HepG2 (cell line): ENCODE data around the gene NPHS1. TPM values are rescaled to one million over a fixed set of nuclear protein-coding genes. Genes with fewer than 3 reads are reported as not detected.

Experiments used
- HOXD1 ChIP-seq: sonication (generic); formaldehyde crosslinking; IDR thresholded peaks from 2 replicates; pipeline ENCODE4 v1.5.0; 2020; ENCODE audit warnings: missing genetic modification reagents
- KMT2B ChIP-seq: IDR thresholded peaks from 2 replicates; pipeline ENCODE4 v1.6.1; 2016; ENCODE audit warnings: missing genetic modification reagents, missing compliant biosample characterization
- LCORL ChIP-seq, 2 experiments: fragments of 450-650 bp in 1 of 2; sonication (generic) in 1 of 2; formaldehyde crosslinking in 1 of 2; IDR thresholded peaks; 2 replicates each; pipeline versions ENCODE4 v1.5.0 to v1.6.1; 2017 to 2020; ENCODE audit warnings: antibody characterized with exemption in 1 of 2, missing genetic modification reagents in 1 of 2
- MAZ ChIP-seq, 2 experiments: sonication (generic) in 1 of 2; formaldehyde crosslinking in 1 of 2; IDR thresholded peaks; 2 replicates each; pipeline versions ENCODE4 v1.5.0 to v1.6.1; 2012 to 2020; ENCODE audit warnings: low read depth in 2 of 2, mild to moderate bottlenecking in 2 of 2, borderline replicate concordance in 1 of 2, improper control_type of control experiment in 1 of 2, low read length in 1 of 2, missing genetic modification reagents in 1 of 2, moderate library complexity in 1 of 2
- NFYB ChIP-seq: sonication (generic); formaldehyde crosslinking; IDR thresholded peaks from 2 replicates; pipeline ENCODE4 v1.4.0; 2020; ENCODE audit warnings: missing genetic modification reagents
- NFYC ChIP-seq: IDR thresholded peaks from 2 replicates; pipeline ENCODE4 v1.6.1; 2016; ENCODE audit warnings: missing genetic modification reagents, missing compliant biosample characterization
- POLR2G ChIP-seq: fragments of 200-400 bp; formaldehyde crosslinking; IDR thresholded peaks from 2 replicates; pipeline ENCODE4 v1.6.1; 2018; ENCODE audit warnings: mild to moderate bottlenecking, low read depth, low read length, moderate library complexity
- SP5 ChIP-seq: IDR thresholded peaks from 2 replicates; pipeline ENCODE4 v1.6.1; 2016; ENCODE audit warnings: low read depth, borderline replicate concordance
- TBX2 ChIP-seq: sonication (generic); formaldehyde crosslinking; IDR thresholded peaks from 2 replicates; pipeline ENCODE4 v1.5.0; 2020; ENCODE audit warnings: missing genetic modification reagents, mild to moderate bottlenecking, borderline replicate concordance
- XRCC5 ChIP-seq: fragments of 200-400 bp; formaldehyde crosslinking; optimal IDR thresholded peaks from 2 replicates; pipeline ENCODE3; 2017; ENCODE audit warnings: mild to moderate bottlenecking, low read length
- ZFAT ChIP-seq: sonication (generic); formaldehyde crosslinking; conservative IDR thresholded peaks from 2 replicates; pipeline ENCODE4 v1.8.1; 2023; ENCODE audit warnings: missing genetic modification reagents, inconsistent platforms
- ZFP36L2 ChIP-seq: sonication (generic); formaldehyde crosslinking; IDR thresholded peaks from 2 replicates; pipeline ENCODE4 v1.4.0; 2020; ENCODE audit warnings: missing genetic modification reagents
- ZNF124 ChIP-seq: sonication (generic); formaldehyde crosslinking; IDR thresholded peaks from 2 replicates; pipeline ENCODE4 v1.4.0; 2020; ENCODE audit warnings: missing genetic modification reagents
- ZNF17 ChIP-seq: sonication (generic); formaldehyde crosslinking; IDR thresholded peaks from 2 replicates; pipeline ENCODE4 v1.5.0; 2020; ENCODE audit warnings: mild to moderate bottlenecking, missing genetic modification reagents
- ZNF382 ChIP-seq: sonication (generic); formaldehyde crosslinking; IDR thresholded peaks from 2 replicates; pipeline ENCODE4 v1.5.0; 2020; ENCODE audit warnings: missing genetic modification reagents, mild to moderate bottlenecking, borderline replicate concordance
- ZNF432 ChIP-seq: sonication (generic); formaldehyde crosslinking; IDR thresholded peaks from 2 replicates; pipeline ENCODE4 v1.5.0; 2020; ENCODE audit warnings: missing genetic modification reagents, mild to moderate bottlenecking, borderline replicate concordance
- ZNF773 ChIP-seq: sonication (generic); formaldehyde crosslinking; IDR thresholded peaks from 2 replicates; pipeline ENCODE4 v1.4.0; 2020; ENCODE audit warnings: missing genetic modification reagents, borderline replicate concordance
- ZNF839 ChIP-seq: sonication (generic); formaldehyde crosslinking; IDR thresholded peaks from 2 replicates; pipeline ENCODE4 v1.4.0; 2020; ENCODE audit warnings: missing genetic modification reagents, mild to moderate bottlenecking, borderline replicate concordance
- ZNF891 ChIP-seq: sonication (generic); formaldehyde crosslinking; IDR thresholded peaks from 2 replicates; pipeline ENCODE4 v1.5.0; 2020; ENCODE audit warnings: mild to moderate bottlenecking, missing genetic modification reagents
- polyA plus RNA-seq, 8 experiments: library from polyadenylated mRNA; depleted of rRNA in 3 of 8; stranded (reverse) in 7 of 8; unstranded in 1 of 8; fragments of >200 nt; fragmentation: Illumina TruSeq in 4 of 8; extraction: Trizol in 4 of 8; gene quantifications; 2 replicates each; pipeline versions ENCODE4 v1.2.1 to v1.2.3, GENCODE V29; 2011 to 2016; ENCODE audit warnings: low read depth in 4 of 8, missing spikeins in 1 of 8, mixed read lengths in 1 of 8; ENCODE audit not compliant: insufficient read depth in 1 of 8
- total RNA-seq, 5 experiments: library from RNA; depleted of rRNA; stranded (reverse); fragments of >200 nt; fragmentation: Illumina TruSeq; extraction: Trizol; gene quantifications; 2 replicates each; pipeline ENCODE4 v1.2.3, GENCODE V29; 2016; ENCODE audit warnings: low read depth in 1 of 5
- TF ChIP-seq, protein P1 (sequence below): IDR thresholded peaks from 2 replicates; pipeline ENCODE4 v1.6.1; 2016; ENCODE audit warnings: missing compliant biosample characterization, missing genetic modification reagents, borderline replicate concordance
- TF ChIP-seq, protein P2 (sequence below): sonication (generic); formaldehyde crosslinking; IDR thresholded peaks from 2 replicates; pipeline ENCODE4 v1.9.0; 2021; ENCODE audit warnings: mild to moderate bottlenecking, missing genetic modification reagents

NPHS1 gene
- total and polyA plus RNA-seq, 2 of the 13 experiments (the other 11 are each of a cell fraction or from before 2014, with no cell fraction given), result not detected

DNA sequence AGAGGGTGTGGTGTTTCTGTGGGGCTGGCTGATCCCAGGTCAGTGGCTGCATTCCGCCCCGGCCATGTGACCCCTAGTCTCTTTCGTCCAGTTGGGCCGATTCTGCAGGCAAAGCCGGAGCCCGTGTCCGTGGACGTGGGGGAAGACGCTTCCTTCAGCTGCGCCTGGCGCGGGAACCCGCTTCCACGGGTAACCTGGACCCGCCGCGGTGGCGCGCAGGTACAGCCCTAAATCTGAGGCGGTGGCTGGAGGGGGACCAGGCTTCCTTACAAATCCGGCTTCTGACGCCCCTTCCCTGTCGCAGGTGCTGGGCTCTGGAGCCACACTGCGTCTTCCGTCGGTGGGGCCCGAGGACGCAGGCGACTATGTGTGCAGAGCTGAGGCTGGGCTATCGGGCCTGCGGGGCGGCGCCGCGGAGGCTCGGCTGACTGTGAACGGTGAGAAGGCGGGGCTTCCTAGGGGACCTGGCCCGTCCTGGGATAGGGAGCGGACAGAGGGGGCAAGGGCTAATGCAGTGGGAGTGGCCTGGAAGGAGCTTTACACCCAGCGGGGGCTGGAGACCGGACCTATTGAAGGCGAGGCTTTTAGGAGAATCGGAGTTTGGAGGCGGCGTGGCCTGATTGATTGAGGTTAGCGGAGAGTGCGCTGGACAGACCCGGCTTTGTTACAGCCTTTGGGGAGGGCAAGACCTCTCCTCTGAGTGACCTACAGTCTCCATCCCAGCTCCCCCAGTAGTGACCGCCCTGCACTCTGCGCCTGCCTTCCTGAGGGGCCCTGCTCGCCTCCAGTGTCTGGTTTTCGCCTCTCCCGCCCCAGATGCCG lies 8.7 kb upstream of the NPHS1 start (continued):
- TF ChIP-seq, protein P1, sequence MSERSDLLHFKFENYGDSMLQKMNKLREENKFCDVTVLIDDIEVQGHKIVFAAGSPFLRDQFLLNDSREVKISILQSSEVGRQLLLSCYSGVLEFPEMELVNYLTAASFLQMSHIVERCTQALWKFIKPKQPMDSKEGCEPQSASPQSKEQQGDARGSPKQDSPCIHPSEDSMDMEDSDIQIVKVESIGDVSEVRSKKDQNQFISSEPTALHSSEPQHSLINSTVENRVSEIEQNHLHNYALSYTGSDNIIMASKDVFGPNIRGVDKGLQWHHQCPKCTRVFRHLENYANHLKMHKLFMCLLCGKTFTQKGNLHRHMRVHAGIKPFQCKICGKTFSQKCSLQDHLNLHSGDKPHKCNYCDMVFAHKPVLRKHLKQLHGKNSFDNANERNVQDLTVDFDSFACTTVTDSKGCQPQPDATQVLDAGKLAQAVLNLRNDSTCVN (CRISPR knock-in tag), result no peak
- TF ChIP-seq ZFP36L2, result no peak
- TF ChIP-seq HOXD1, result no peak; the same call in 1 of the 2 replicates
- no peak for TF ChIP-seq ZNF17 (CRISPR knock-in tag)
- TF ChIP-seq LCORL (IDR thresholded peaks at IDR 0.05), result no peak
- TF ChIP-seq LCORL (CRISPR knock-in tag; IDR thresholded peaks at IDR 0.05), result peak; percentile 57; the same call in 1 of the 2 replicates
- no peak for TF ChIP-seq KMT2B (CRISPR knock-in tag)
- no peak for TF ChIP-seq ZNF124 (CRISPR knock-in tag)
- no peak; the same call in 1 of the 2 replicates for TF ChIP-seq NFYB (CRISPR knock-in tag)
- peak; percentile 70; the same call in 1 of the 2 replicates for TF ChIP-seq ZNF891 (CRISPR knock-in tag)
- TF ChIP-seq MAZ (IDR thresholded peaks at IDR 0.05; ENCODE audit: borderline replicate concordance, low read depth, low read length), result no peak
- no peak for TF ChIP-seq MAZ (CRISPR knock-in tag; IDR thresholded peaks at IDR 0.05; ENCODE audit: low read depth)
- TF ChIP-seq, protein P2, sequence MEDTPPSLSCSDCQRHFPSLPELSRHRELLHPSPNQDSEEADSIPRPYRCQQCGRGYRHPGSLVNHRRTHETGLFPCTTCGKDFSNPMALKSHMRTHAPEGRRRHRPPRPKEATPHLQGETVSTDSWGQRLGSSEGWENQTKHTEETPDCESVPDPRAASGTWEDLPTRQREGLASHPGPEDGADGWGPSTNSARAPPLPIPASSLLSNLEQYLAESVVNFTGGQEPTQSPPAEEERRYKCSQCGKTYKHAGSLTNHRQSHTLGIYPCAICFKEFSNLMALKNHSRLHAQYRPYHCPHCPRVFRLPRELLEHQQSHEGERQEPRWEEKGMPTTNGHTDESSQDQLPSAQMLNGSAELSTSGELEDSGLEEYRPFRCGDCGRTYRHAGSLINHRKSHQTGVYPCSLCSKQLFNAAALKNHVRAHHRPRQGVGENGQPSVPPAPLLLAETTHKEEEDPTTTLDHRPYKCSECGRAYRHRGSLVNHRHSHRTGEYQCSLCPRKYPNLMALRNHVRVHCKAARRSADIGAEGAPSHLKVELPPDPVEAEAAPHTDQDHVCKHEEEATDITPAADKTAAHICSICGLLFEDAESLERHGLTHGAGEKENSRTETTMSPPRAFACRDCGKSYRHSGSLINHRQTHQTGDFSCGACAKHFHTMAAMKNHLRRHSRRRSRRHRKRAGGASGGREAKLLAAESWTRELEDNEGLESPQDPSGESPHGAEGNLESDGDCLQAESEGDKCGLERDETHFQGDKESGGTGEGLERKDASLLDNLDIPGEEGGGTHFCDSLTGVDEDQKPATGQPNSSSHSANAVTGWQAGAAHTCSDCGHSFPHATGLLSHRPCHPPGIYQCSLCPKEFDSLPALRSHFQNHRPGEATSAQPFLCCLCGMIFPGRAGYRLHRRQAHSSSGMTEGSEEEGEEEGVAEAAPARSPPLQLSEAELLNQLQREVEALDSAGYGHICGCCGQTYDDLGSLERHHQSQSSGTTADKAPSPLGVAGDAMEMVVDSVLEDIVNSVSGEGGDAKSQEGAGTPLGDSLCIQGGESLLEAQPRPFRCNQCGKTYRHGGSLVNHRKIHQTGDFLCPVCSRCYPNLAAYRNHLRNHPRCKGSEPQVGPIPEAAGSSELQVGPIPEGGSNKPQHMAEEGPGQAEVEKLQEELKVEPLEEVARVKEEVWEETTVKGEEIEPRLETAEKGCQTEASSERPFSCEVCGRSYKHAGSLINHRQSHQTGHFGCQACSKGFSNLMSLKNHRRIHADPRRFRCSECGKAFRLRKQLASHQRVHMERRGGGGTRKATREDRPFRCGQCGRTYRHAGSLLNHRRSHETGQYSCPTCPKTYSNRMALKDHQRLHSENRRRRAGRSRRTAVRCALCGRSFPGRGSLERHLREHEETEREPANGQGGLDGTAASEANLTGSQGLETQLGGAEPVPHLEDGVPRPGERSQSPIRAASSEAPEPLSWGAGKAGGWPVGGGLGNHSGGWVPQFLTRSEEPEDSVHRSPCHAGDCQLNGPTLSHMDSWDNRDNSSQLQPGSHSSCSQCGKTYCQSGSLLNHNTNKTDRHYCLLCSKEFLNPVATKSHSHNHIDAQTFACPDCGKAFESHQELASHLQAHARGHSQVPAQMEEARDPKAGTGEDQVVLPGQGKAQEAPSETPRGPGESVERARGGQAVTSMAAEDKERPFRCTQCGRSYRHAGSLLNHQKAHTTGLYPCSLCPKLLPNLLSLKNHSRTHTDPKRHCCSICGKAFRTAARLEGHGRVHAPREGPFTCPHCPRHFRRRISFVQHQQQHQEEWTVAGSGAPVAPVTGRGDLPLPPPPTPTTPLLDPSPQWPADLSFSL (CRISPR knock-in tag), result no peak
- no peak for TF ChIP-seq ZNF382 (CRISPR knock-in tag)
- peak; percentile 47 for TF ChIP-seq XRCC5
- 0 out of 2 replicates have a peak, but pooled peaks have one; percentile 17 for TF ChIP-seq NFYC (CRISPR knock-in tag)
- no peak for TF ChIP-seq TBX2 (CRISPR knock-in tag)
- TF ChIP-seq SP5 (CRISPR knock-in tag), result no peak; the same call in 1 of the 2 replicates
- TF ChIP-seq ZFAT (CRISPR knock-in tag), result no peak
- TF ChIP-seq ZNF839 (CRISPR knock-in tag), result no peak
- TF ChIP-seq POLR2G, result peak; percentile 54; the same call in 1 of the 2 replicates
- TF ChIP-seq ZNF432, result no peak
- 0 out of 2 replicates have a peak, but pooled peaks have one; percentile 47 for TF ChIP-seq ZNF773 (CRISPR knock-in tag)
